ENCODE data around the gene SLC15A3.

DNA sequence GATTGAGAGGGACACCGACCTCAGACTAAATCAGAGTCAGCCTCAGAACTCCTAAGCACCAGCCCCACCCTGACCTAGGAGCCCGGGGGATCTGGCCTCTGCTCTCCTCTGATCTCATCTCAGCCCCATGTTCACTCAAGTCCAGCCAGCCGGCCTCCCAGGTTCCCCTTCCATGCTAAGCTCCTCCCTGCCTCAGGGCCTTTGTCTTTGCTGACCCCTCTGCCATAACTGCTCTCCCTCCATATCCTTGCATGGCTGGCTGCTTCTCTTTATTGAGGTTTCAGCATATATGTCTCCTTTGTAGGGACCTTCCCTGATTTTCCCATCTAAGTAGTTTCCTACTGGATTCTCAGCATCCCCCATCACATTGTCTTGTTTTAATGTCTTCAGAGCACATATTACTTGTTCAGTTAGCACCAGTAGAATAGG lies 780 bp upstream of the SLC15A3 start:
- TF ChIP-seq, protein P1, sequence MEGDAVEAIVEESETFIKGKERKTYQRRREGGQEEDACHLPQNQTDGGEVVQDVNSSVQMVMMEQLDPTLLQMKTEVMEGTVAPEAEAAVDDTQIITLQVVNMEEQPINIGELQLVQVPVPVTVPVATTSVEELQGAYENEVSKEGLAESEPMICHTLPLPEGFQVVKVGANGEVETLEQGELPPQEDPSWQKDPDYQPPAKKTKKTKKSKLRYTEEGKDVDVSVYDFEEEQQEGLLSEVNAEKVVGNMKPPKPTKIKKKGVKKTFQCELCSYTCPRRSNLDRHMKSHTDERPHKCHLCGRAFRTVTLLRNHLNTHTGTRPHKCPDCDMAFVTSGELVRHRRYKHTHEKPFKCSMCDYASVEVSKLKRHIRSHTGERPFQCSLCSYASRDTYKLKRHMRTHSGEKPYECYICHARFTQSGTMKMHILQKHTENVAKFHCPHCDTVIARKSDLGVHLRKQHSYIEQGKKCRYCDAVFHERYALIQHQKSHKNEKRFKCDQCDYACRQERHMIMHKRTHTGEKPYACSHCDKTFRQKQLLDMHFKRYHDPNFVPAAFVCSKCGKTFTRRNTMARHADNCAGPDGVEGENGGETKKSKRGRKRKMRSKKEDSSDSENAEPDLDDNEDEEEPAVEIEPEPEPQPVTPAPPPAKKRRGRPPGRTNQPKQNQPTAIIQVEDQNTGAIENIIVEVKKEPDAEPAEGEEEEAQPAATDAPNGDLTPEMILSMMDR (conservative IDR thresholded peaks at IDR 0.05), result no peak
- TF ChIP-seq ZFX (IDR thresholded peaks at IDR 0.05), result no peak

Measured in C4-2B (cell line).